H1 (cell line): ENCODE results near the gene RGS16. TPM values are rescaled to one million over a fixed set of nuclear protein-coding genes. Genes with fewer than 3 reads are reported as not detected.

Experiments
- CHD7 ChIP-seq: fragments of 300-600 bp; sonication (generic); IDR thresholded peaks from 2 replicates; pipeline ENCODE4 v1.7.1; 2012; ENCODE audit warnings: low read length, moderate library complexity, mild to moderate bottlenecking, inconsistent platforms; ENCODE audit not compliant: insufficient replicate concordance
- POLR2AphosphoS5 ChIP-seq: IDR thresholded peaks from 2 replicates; pipeline ENCODE4 v1.6.1; 2011; ENCODE audit warnings: low read depth, low read length
- POU5F1 ChIP-seq: IDR thresholded peaks from 2 replicates; pipeline ENCODE4 v1.6.1; 2011; ENCODE audit warnings: low read depth, mild to moderate bottlenecking, low read length, moderate library complexity
- SAP30 ChIP-seq: fragments of 300-600 bp; sonication (generic); IDR thresholded peaks from 2 replicates; pipeline ENCODE4 v1.7.1; 2012; ENCODE audit warnings: low read length, moderate library complexity, mild to moderate bottlenecking, inconsistent platforms; ENCODE audit not compliant: insufficient read depth, insufficient replicate concordance
- polyA plus RNA-seq, 7 experiments: library from polyadenylated mRNA; depleted of rRNA in 3 of 7; stranded (reverse) in 5 of 7; unstranded in 2 of 7; fragments of >200 nt in 5 of 7; fragments of 200-250 nt in 2 of 7; gene quantifications; 1 replicate in 5 of 7; 2 replicates in 1 of 7; 4 replicates in 1 of 7; pipeline versions ENCODE4 v1.2.1 to v1.2.3, GENCODE V29; 2011 to 2013; ENCODE audit warnings: missing spikeins in 2 of 7, mixed read lengths in 2 of 7
- total RNA-seq: library from RNA; stranded (reverse); fragmentation: NEBNext Ultra II Directional; extraction: Animal tissue kit (Norgen Biotek cat#: 25700); gene quantifications from 2 replicates; pipeline ENCODE4 v1.2.1, GENCODE V29; 2021

The RGS16 gene
- total and polyA plus RNA-seq, 2 of the 8 experiments (the other 6 are each of a cell fraction or from before 2014, with no cell fraction given), result 5.7 to 9.8 TPM

GRCh38 chr1:182615468-182616129, 11.4 kb upstream of the RGS16 start (continued):
- TF ChIP-seq CHD7 (no peak), POLR2AphosphoS5 (0 out of 2 replicates have a peak, but pooled peaks have one; percentile 20), SAP30 (no peak), POU5F1 (no peak)
